HepG2 (cell line): ENCODE measurements around the gene TADA1. TPM values are rescaled to one million over a fixed set of nuclear protein-coding genes. Genes with fewer than 3 reads are reported as not detected.

Source experiments
- CREM ChIP-seq, 2 experiments: sonication (generic) in 1 of 2; formaldehyde crosslinking in 1 of 2; IDR thresholded peaks; 2 replicates each; pipeline versions ENCODE4 v1.4.0 to v1.6.1; 2016 to 2020; ENCODE audit warnings: antibody characterized with exemption in 1 of 2, mild to moderate bottlenecking in 1 of 2, missing genetic modification reagents in 1 of 2
- KAT8 ChIP-seq: IDR thresholded peaks from 2 replicates; pipeline ENCODE4 v1.6.1; 2016; ENCODE audit warnings: missing genetic modification reagents, missing compliant biosample characterization
- KLF11 ChIP-seq: IDR thresholded peaks from 2 replicates; pipeline ENCODE4 v1.6.1; 2016; ENCODE audit warnings: missing compliant biosample characterization
- RELA ChIP-seq: sonication (generic); formaldehyde crosslinking; IDR thresholded peaks from 2 replicates; pipeline ENCODE4 v1.4.0; 2020; ENCODE audit warnings: missing genetic modification reagents
- SOX6 ChIP-seq, 2 experiments: fragments of 450-650 bp in 1 of 2; sonication (generic) in 1 of 2; formaldehyde crosslinking in 1 of 2; IDR thresholded peaks; 2 replicates each; pipeline versions ENCODE4 v1.4.0 to v1.6.1; 2017 to 2020; ENCODE audit warnings: antibody characterized with exemption in 1 of 2, mild to moderate bottlenecking in 1 of 2, missing genetic modification reagents in 1 of 2
- TP53 ChIP-seq: sonication (generic); formaldehyde crosslinking; conservative IDR thresholded peaks from 2 replicates; pipeline ENCODE4 v1.4.0; 2020; ENCODE audit warnings: missing genetic modification reagents
- WIZ ChIP-seq: sonication (generic); formaldehyde crosslinking; IDR thresholded peaks from 2 replicates; pipeline ENCODE4 v1.5.1; 2020; ENCODE audit warnings: mild to moderate bottlenecking, missing genetic modification reagents
- ZFAT ChIP-seq: sonication (generic); formaldehyde crosslinking; conservative IDR thresholded peaks from 2 replicates; pipeline ENCODE4 v1.8.1; 2023; ENCODE audit warnings: missing genetic modification reagents, inconsistent platforms
- ZFY ChIP-seq: sonication (generic); formaldehyde crosslinking; IDR thresholded peaks from 2 replicates; pipeline ENCODE4 v1.4.0; 2020; ENCODE audit warnings: missing genetic modification reagents
- ZMYM3 ChIP-seq: sonication (generic); formaldehyde crosslinking; IDR thresholded peaks from 2 replicates; pipeline ENCODE4 v1.5.1; 2020; ENCODE audit warnings: mild to moderate bottlenecking, missing genetic modification reagents
- ZNF274 ChIP-seq: sonication (generic); formaldehyde crosslinking; IDR thresholded peaks from 2 replicates; pipeline ENCODE4 v1.5.1; 2020; ENCODE audit warnings: mild to moderate bottlenecking, missing genetic modification reagents
- ZNF501 ChIP-seq: sonication (generic); formaldehyde crosslinking; IDR thresholded peaks from 2 replicates; pipeline ENCODE4 v1.5.1; 2020; ENCODE audit warnings: mild to moderate bottlenecking, moderate library complexity, missing genetic modification reagents
- polyA plus RNA-seq, 8 experiments: library from polyadenylated mRNA; depleted of rRNA in 3 of 8; stranded (reverse) in 7 of 8; unstranded in 1 of 8; fragments of >200 nt; fragmentation: Illumina TruSeq in 4 of 8; extraction: Trizol in 4 of 8; gene quantifications; 2 replicates each; pipeline versions ENCODE4 v1.2.1 to v1.2.3, GENCODE V29; 2011 to 2016; ENCODE audit warnings: low read depth in 4 of 8, missing spikeins in 1 of 8, mixed read lengths in 1 of 8; ENCODE audit not compliant: insufficient read depth in 1 of 8
- total RNA-seq, 5 experiments: library from RNA; depleted of rRNA; stranded (reverse); fragments of >200 nt; fragmentation: Illumina TruSeq; extraction: Trizol; gene quantifications; 2 replicates each; pipeline ENCODE4 v1.2.3, GENCODE V29; 2016; ENCODE audit warnings: low read depth in 1 of 5
- TF ChIP-seq, protein P1 (sequence below): sonication (generic); formaldehyde crosslinking; IDR thresholded peaks from 2 replicates; pipeline ENCODE4 v1.4.0; 2020; ENCODE audit warnings: missing genetic modification reagents
- TF ChIP-seq, protein P2 (sequence below): sonication (generic); formaldehyde crosslinking; IDR thresholded peaks from 2 replicates; pipeline ENCODE4 v1.5.0; 2020; ENCODE audit warnings: mild to moderate bottlenecking, low read depth, missing genetic modification reagents, borderline replicate concordance
- TF ChIP-seq, protein P3 (sequence below): sonication (generic); formaldehyde crosslinking; IDR thresholded peaks from 2 replicates; pipeline ENCODE4 v1.8.1; 2023; ENCODE audit warnings: mild to moderate bottlenecking, missing genetic modification reagents
- TF ChIP-seq, protein P4 (sequence below): sonication (generic); formaldehyde crosslinking; IDR thresholded peaks from 2 replicates; pipeline ENCODE4 v1.5.0; 2020; ENCODE audit warnings: missing genetic modification reagents
- TF ChIP-seq, protein P5 (sequence below): sonication (generic); formaldehyde crosslinking; conservative IDR thresholded peaks from 2 replicates; pipeline ENCODE4 v1.8.1; 2023; ENCODE audit warnings: missing genetic modification reagents
- TF ChIP-seq, protein P6 (sequence below): sonication (generic); formaldehyde crosslinking; IDR thresholded peaks from 2 replicates; pipeline ENCODE4 v1.4.0; 2020; ENCODE audit warnings: missing genetic modification reagents, mild to moderate bottlenecking, borderline replicate concordance

TADA1 gene
- total and polyA plus RNA-seq, 2 of the 13 experiments (the other 11 are each of a cell fraction or from before 2014, with no cell fraction given): 28.3 to 29.1 TPM

DNA sequence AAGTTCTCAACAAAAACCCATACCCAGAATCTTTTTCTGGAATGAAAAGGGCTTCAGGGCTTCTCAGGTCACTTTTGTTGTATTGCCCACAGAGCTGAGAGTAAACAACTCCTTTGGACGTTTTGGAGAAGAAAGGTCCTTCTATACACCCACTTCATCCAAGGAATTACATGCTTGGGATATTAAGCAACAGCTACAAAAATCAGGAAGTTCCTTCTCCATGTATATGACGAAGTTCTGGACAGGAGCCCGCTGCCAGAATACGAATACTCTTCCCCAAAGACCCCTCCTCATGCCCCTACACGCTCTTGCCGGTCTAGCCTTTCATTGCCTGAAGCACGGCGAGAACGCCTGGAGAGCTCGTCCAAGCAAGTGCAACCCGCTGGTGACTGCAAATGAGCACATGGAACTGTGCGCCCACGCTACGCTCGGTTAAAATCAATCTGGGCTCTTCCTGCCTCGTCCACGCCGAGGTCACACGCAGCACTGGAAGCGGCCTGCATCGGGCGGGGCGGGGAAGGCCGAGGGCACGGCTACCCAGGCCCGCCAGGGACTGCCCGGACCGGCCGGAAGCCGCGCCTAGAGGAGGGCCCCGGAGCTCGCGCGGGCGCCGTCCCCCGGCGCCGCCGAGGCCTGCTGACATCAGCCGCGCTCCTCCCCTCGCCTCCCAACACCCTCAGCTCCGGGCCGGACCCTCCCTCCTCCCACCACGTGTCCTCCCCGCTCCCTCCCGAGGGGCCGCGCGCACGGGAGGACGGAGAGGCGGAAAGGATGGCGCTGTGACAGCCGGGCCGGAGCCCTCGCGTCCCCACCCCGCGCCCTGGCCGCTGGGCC, 37.1 kb downstream of the TADA1 start, which contains the start of gene POGK (continued):
- TF ChIP-seq ZNF501 (CRISPR knock-in tag) (peak; percentile 32; the same call in 1 of the 2 replicates), WIZ (CRISPR knock-in tag) (no peak; the same call in 1 of the 2 replicates), TP53 (CRISPR knock-in tag) (no peak), KLF11 (CRISPR knock-in tag) (0 out of 2 replicates have a peak, but pooled peaks have one; percentile 51), RELA (CRISPR knock-in tag) (no peak), CREM (IDR thresholded peaks at IDR 0.05) (no peak), CREM (CRISPR knock-in tag; IDR thresholded peaks at IDR 0.05) (no peak), ZMYM3 (CRISPR knock-in tag) (0 out of 2 replicates have a peak, but pooled peaks have one; percentile 34), ZFY (CRISPR knock-in tag) (peak; percentile 97), ZFAT (CRISPR knock-in tag) (peak; percentile 82; the same call in 1 of the 2 replicates), KAT8 (peak; percentile 82), ZNF274 (peak; percentile 97), SOX6 (IDR thresholded peaks at IDR 0.05) (no peak), SOX6 (CRISPR knock-in tag; IDR thresholded peaks at IDR 0.05) (peak; percentile 14; the same call in 1 of the 2 replicates)
- TF ChIP-seq, protein P1, sequence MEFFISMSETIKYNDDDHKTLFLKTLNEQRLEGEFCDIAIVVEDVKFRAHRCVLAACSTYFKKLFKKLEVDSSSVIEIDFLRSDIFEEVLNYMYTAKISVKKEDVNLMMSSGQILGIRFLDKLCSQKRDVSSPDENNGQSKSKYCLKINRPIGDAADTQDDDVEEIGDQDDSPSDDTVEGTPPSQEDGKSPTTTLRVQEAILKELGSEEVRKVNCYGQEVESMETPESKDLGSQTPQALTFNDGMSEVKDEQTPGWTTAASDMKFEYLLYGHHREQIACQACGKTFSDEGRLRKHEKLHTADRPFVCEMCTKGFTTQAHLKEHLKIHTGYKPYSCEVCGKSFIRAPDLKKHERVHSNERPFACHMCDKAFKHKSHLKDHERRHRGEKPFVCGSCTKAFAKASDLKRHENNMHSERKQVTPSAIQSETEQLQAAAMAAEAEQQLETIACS (CRISPR knock-in tag): peak; percentile 69
- TF ChIP-seq, protein P2, sequence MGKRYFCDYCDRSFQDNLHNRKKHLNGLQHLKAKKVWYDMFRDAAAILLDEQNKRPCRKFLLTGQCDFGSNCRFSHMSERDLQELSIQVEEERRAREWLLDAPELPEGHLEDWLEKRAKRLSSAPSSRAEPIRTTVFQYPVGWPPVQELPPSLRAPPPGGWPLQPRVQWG (CRISPR knock-in tag): no peak
- TF ChIP-seq, protein P3, sequence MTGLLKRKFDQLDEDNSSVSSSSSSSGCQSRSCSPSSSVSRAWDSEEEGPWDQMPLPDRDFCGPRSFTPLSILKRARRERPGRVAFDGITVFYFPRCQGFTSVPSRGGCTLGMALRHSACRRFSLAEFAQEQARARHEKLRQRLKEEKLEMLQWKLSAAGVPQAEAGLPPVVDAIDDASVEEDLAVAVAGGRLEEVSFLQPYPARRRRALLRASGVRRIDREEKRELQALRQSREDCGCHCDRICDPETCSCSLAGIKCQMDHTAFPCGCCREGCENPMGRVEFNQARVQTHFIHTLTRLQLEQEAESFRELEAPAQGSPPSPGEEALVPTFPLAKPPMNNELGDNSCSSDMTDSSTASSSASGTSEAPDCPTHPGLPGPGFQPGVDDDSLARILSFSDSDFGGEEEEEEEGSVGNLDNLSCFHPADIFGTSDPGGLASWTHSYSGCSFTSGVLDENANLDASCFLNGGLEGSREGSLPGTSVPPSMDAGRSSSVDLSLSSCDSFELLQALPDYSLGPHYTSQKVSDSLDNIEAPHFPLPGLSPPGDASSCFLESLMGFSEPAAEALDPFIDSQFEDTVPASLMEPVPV (CRISPR knock-in tag): peak; percentile 49; the same call in 1 of the 2 replicates
- TF ChIP-seq, protein P4, sequence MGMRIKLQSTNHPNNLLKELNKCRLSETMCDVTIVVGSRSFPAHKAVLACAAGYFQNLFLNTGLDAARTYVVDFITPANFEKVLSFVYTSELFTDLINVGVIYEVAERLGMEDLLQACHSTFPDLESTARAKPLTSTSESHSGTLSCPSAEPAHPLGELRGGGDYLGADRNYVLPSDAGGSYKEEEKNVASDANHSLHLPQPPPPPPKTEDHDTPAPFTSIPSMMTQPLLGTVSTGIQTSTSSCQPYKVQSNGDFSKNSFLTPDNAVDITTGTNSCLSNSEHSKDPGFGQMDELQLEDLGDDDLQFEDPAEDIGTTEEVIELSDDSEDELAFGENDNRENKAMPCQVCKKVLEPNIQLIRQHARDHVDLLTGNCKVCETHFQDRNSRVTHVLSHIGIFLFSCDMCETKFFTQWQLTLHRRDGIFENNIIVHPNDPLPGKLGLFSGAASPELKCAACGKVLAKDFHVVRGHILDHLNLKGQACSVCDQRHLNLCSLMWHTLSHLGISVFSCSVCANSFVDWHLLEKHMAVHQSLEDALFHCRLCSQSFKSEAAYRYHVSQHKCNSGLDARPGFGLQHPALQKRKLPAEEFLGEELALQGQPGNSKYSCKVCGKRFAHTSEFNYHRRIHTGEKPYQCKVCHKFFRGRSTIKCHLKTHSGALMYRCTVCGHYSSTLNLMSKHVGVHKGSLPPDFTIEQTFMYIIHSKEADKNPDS: no peak
- TF ChIP-seq, protein P5, sequence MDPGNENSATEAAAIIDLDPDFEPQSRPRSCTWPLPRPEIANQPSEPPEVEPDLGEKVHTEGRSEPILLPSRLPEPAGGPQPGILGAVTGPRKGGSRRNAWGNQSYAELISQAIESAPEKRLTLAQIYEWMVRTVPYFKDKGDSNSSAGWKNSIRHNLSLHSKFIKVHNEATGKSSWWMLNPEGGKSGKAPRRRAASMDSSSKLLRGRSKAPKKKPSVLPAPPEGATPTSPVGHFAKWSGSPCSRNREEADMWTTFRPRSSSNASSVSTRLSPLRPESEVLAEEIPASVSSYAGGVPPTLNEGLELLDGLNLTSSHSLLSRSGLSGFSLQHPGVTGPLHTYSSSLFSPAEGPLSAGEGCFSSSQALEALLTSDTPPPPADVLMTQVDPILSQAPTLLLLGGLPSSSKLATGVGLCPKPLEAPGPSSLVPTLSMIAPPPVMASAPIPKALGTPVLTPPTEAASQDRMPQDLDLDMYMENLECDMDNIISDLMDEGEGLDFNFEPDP: no peak
- TF ChIP-seq, protein P6, sequence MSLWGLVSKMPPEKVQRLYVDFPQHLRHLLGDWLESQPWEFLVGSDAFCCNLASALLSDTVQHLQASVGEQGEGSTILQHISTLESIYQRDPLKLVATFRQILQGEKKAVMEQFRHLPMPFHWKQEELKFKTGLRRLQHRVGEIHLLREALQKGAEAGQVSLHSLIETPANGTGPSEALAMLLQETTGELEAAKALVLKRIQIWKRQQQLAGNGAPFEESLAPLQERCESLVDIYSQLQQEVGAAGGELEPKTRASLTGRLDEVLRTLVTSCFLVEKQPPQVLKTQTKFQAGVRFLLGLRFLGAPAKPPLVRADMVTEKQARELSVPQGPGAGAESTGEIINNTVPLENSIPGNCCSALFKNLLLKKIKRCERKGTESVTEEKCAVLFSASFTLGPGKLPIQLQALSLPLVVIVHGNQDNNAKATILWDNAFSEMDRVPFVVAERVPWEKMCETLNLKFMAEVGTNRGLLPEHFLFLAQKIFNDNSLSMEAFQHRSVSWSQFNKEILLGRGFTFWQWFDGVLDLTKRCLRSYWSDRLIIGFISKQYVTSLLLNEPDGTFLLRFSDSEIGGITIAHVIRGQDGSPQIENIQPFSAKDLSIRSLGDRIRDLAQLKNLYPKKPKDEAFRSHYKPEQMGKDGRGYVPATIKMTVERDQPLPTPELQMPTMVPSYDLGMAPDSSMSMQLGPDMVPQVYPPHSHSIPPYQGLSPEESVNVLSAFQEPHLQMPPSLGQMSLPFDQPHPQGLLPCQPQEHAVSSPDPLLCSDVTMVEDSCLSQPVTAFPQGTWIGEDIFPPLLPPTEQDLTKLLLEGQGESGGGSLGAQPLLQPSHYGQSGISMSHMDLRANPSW: no peak
